Suprapubic skin (tissue), 4 donors: ENCODE data around the gene LDHB. TPM values are rescaled to one million over a fixed set of nuclear protein-coding genes. Genes with fewer than 3 reads are reported as not detected.

ENCODE experiments used
- DNase-seq, 2 donors: peaks; one replicate each; pipeline ENCODE4 v3.0.0-alpha.2; 2019; ENCODE audit warnings: low spot score in 2 of 2
- H3K27ac ChIP-seq: fragments of 200-600 bp; sonication (generic); one replicate; pipeline ENCODE4 v1.5.1; 2019
- H3K27me3 ChIP-seq: fragments of 200-600 bp; sonication (generic); one replicate; pipeline ENCODE4 v1.5.1; 2019
- H3K36me3 ChIP-seq: fragments of 200-600 bp; sonication (generic); one replicate; pipeline ENCODE4 v1.5.1; 2019
- H3K4me1 ChIP-seq: fragments of 200-600 bp; sonication (generic); one replicate; pipeline ENCODE4 v1.5.1; 2019
- H3K4me3 ChIP-seq: fragments of 200-600 bp; sonication (generic); one replicate; pipeline ENCODE4 v1.5.1; 2019; ENCODE audit warnings: mild to moderate bottlenecking
- H3K9me3 ChIP-seq: fragments of 200-600 bp; sonication (generic); one replicate; pipeline ENCODE4 v1.5.1; 2019
- CTCF ChIP-seq, 2 donors: fragments of 200-600 bp in 1 of 2; fragments of 450-650 bp in 1 of 2; sonication (generic) in 1 of 2; IDR thresholded peaks; one replicate each; pipeline ENCODE4 v1.5.1; 2016 to 2019; ENCODE audit warnings: antibody characterized with exemption in 2 of 2, mild to moderate bottlenecking in 1 of 2, moderate library complexity in 1 of 2
- EP300 ChIP-seq: sonication (generic); formaldehyde crosslinking; IDR thresholded peaks from one replicate; pipeline ENCODE4 v1.6.1; 2017; ENCODE audit warnings: antibody characterized with exemption
- POLR2A ChIP-seq, 2 donors: fragments of 450-650 bp; IDR thresholded peaks; one replicate each; pipeline ENCODE4 v1.6.1; 2017; ENCODE audit warnings: antibody characterized with exemption in 2 of 2, mild to moderate bottlenecking in 2 of 2, moderate library complexity in 2 of 2
- POLR2AphosphoS5 ChIP-seq, 3 donors: sonication (generic); formaldehyde crosslinking; IDR thresholded peaks; one replicate each; pipeline ENCODE4 v1.6.1; 2017; ENCODE audit warnings: antibody characterized with exemption in 3 of 3
- WGBS: methylation state at CpG from one replicate; pipeline ENCODE4 v1.1.5; 2018; 5-methylcytosine and 5-hydroxymethylcytosine counted together
- total RNA-seq, 4 donors: library from RNA; depleted of rRNA; stranded (reverse); fragments of >200 nt; gene quantifications; one replicate each; pipeline ENCODE4 v1.1.0, GENCODE V29; 2016

The LDHB gene
- total RNA-seq, 4 donors from 2014 or later = 49.9 to 79.9 (median 71.2) TPM

- H3K4me1 ChIP-seq = peaks cover 3% of the 10 kb centered on the region
- TF ChIP-seq POLR2AphosphoS5 (IDR thresholded peaks at IDR 0.05) (no peak), POLR2A (IDR thresholded peaks at IDR 0.05) (no peak), CTCF (IDR thresholded peaks at IDR 0.05) (no peak), EP300 (no peak)
- no peak overlapping the region for H3K27ac ChIP-seq
- no peaks in the 10 kb centered on the region for H3K9me3 ChIP-seq
- H3K4me3 ChIP-seq = no peak overlapping the region
- no peaks in the 10 kb centered on the region for H3K27me3 ChIP-seq
- DNase-seq = no peak
- WGBS = 90% methylated on average over 4 of the region's 4 CpGs
- H3K36me3 ChIP-seq = peaks cover 34% of the 10 kb centered on the region
These were observed 13.1 kb downstream of the LDHB start for GRCh38 chr12:21644516-21644915.

GRCh38 chr12:21643758-21644157 lies 13.9 kb downstream of the LDHB start:
- DNase-seq = no peak
- H3K36me3 ChIP-seq = peaks cover 29% of the 10 kb centered on the region
- TF ChIP-seq CTCF (IDR thresholded peaks at IDR 0.05) (no peak), POLR2AphosphoS5 (IDR thresholded peaks at IDR 0.05) (no peak), POLR2A (IDR thresholded peaks at IDR 0.05) (no peak), EP300 (no peak)
- no peaks in the 10 kb centered on the region for H3K9me3 ChIP-seq
- H3K27ac ChIP-seq = no peak overlapping the region
- H3K4me3 ChIP-seq = no peak overlapping the region
- H3K27me3 ChIP-seq = no peaks in the 10 kb centered on the region
- 81% methylated on average over 3 of the region's 3 CpGs for WGBS
- H3K4me1 ChIP-seq = peaks cover 3% of the 10 kb centered on the region

- 40% methylated on average over 1 of the region's 1 CpG for WGBS
- Histone ChIP-seq H3K27ac (no peak overlapping the region), H3K36me3 (peaks cover 29% of the 10 kb centered on the region), H3K4me3 (no peak overlapping the region), H3K9me3 (no peaks in the 10 kb centered on the region), H3K4me1 (peaks cover 3% of the 10 kb centered on the region), H3K27me3 (no peaks in the 10 kb centered on the region)
- DNase-seq = no peak
- TF ChIP-seq POLR2A (IDR thresholded peaks at IDR 0.05) (no peak), EP300 (no peak), CTCF (IDR thresholded peaks at IDR 0.05) (no peak), POLR2AphosphoS5 (IDR thresholded peaks at IDR 0.05) (no peak)
These were observed 14.8 kb downstream of the LDHB start for GRCh38 chr12:21642707-21643389.

GRCh38 chr12:21638054-21638891 lies 19.4 kb downstream of the LDHB start:
- DNase-seq = no peak
- Histone ChIP-seq H3K9me3 (no peaks in the 10 kb centered on the region), H3K4me1 (peaks cover 3% of the 10 kb centered on the region), H3K4me3 (no peak overlapping the region), H3K36me3 (peaks cover 42% of the 10 kb centered on the region), H3K27me3 (no peaks in the 10 kb centered on the region), H3K27ac (no peak overlapping the region)
- 65% methylated on average over 1 of the region's 1 CpG for WGBS
- TF ChIP-seq POLR2AphosphoS5 (IDR thresholded peaks at IDR 0.05) = no peak
- TF ChIP-seq POLR2A (IDR thresholded peaks at IDR 0.05) = no peak

- no peak overlapping the region for H3K27ac ChIP-seq
- 100% methylated on average over 3 of the region's 3 CpGs for WGBS
- peaks cover 30% of the 10 kb centered on the region for H3K36me3 ChIP-seq
- no peak for DNase-seq
- TF ChIP-seq EP300 (no peak), POLR2A (IDR thresholded peaks at IDR 0.05) (no peak), CTCF (IDR thresholded peaks at IDR 0.05) (no peak), POLR2AphosphoS5 (IDR thresholded peaks at IDR 0.05) (no peak)
- H3K27me3 ChIP-seq = no peaks in the 10 kb centered on the region
- no peaks in the 10 kb centered on the region for H3K9me3 ChIP-seq
- H3K4me1 ChIP-seq = no peaks in the 10 kb centered on the region
- no peak overlapping the region for H3K4me3 ChIP-seq
These were observed 23.4 kb downstream of the LDHB start for GRCh38 chr12:21634245-21634644.
